K562 (cell line): ENCODE results near the gene PPP1CB. TPM values are rescaled to one million over a fixed set of nuclear protein-coding genes. Genes with fewer than 3 reads are reported as not detected.

Source experiments
- ATAC-seq: fragments of 200-7000 bp; cut with Tn5 transposase; 3 replicates; pipeline ENCODE4 v1.9.1; 2020; ENCODE audit warnings: moderate library complexity
- BruUV-seq: library from RNA; stranded (reverse); fragments of 400-500 nt; replicated peaks from 2 replicates; lab custom pipeline; 2021; lab: Mats Ljungman, UMichigan
- CTCF ChIA-PET: fragments of 300-600 bp; formaldehyde crosslinking; extraction: SDS; loops from one replicate; lab custom pipeline; 2021; ENCODE audit warnings: low intra/inter-chr PET ratio; lab: Yijun Ruan, JAX
- POLR2A ChIA-PET: fragments of 300-600, 350-650 bp; sonication (Branson Sonifier 250); formaldehyde crosslinking; extraction: SDS; loops from one replicate; lab custom pipeline; 2021; ENCODE audit warnings: antibody characterized with exemption, inconsistent platforms; lab: Yijun Ruan, JAX
- DNase-seq, 4 experiments: peaks; one replicate each; pipeline versions ENCODE4 v3.0.0 to v3.0.0-alpha.2; 2011 to 2018; ENCODE audit warnings: low spot score in 3 of 4, mixed read lengths in 3 of 4; ENCODE audit errors: extremely low read depth in 1 of 4
- FAIRE-seq: peaks from 2 replicates; lab custom pipeline; 2011; peaks lifted over from hg19 to GRCh38; lab: Jason Lieb, UNC
- H2AFZ ChIP-seq: 2 replicates; pipeline ENCODE4 v1.6.0; 2011; ENCODE audit warnings: low read depth, low read length, control low read depth, inconsistent platforms
- H3K27ac ChIP-seq: fragments of 200-600 bp; 3 replicates; pipeline ENCODE4 v1.8.0; 2011; ENCODE audit warnings: low read depth, mild to moderate bottlenecking, control low read depth, inconsistent platforms, low read length, moderate library complexity, mixed read lengths; ENCODE audit errors: extremely low read depth
- H3K27me3 ChIP-seq, 2 experiments: fragments of 300-600 bp in 1 of 2; 2 replicates in 1 of 2; 3 replicates in 1 of 2; pipeline versions ENCODE4 v1.6.0 to v1.8.0; 2011; ENCODE audit warnings: inconsistent platforms in 2 of 2, low read length in 2 of 2, mild to moderate bottlenecking in 1 of 2, mixed read lengths in 1 of 2, moderate library complexity in 1 of 2; ENCODE audit not compliant: control insufficient read depth in 2 of 2, insufficient read depth in 2 of 2
- H3K36me3 ChIP-seq: fragments of 300-600 bp; 3 replicates; pipeline ENCODE4 v1.8.0; 2011; ENCODE audit warnings: mild to moderate bottlenecking, low read length, inconsistent platforms; ENCODE audit not compliant: control insufficient read depth, insufficient read depth
- H3K4me1 ChIP-seq, 2 experiments: fragments of 200-600 bp in 1 of 2; replicated peaks in 1 of 2; 2 replicates in 1 of 2; 3 replicates in 1 of 2; pipeline versions ENCODE4 v1.5.1 to v1.8.0; 2011; ENCODE audit warnings: inconsistent platforms in 2 of 2, low read length in 2 of 2, mild to moderate bottlenecking in 1 of 2, mixed read lengths in 1 of 2, moderate library complexity in 1 of 2; ENCODE audit not compliant: control insufficient read depth in 2 of 2, insufficient read depth in 2 of 2
- H3K4me2 ChIP-seq: 2 replicates; pipeline ENCODE4 v1.6.1; 2011; ENCODE audit warnings: low read length, control low read depth, inconsistent platforms, mixed read lengths; ENCODE audit not compliant: insufficient read depth
- H3K4me3 ChIP-seq: fragments of 200-600 bp; sonication (generic), shearing (Covaris generic); 2 replicates; pipeline ENCODE4 v1.5.1; 2016; ENCODE audit warnings: control low read depth, inconsistent platforms
- H3K79me2 ChIP-seq: fragments of 200-600 bp; 3 replicates; pipeline ENCODE4 v1.8.0; 2011; ENCODE audit warnings: low read length, inconsistent platforms; ENCODE audit not compliant: control insufficient read depth, insufficient read depth
- H3K9ac ChIP-seq, 2 experiments: 2 replicates each; pipeline versions ENCODE4 v1.6.0 to v1.6.1; 2011; ENCODE audit warnings: low read depth in 2 of 2, low read length in 2 of 2, control low read depth in 1 of 2, inconsistent platforms in 1 of 2, mild to moderate bottlenecking in 1 of 2, mixed read lengths in 1 of 2; ENCODE audit not compliant: insufficient read depth in 1 of 2
- H3K9me1 ChIP-seq: one replicate; pipeline ENCODE4 v1.6.0; 2011; ENCODE audit warnings: inconsistent platforms, mild to moderate bottlenecking, low read length, moderate library complexity; ENCODE audit not compliant: control insufficient read depth, insufficient read depth
- H3K9me3 ChIP-seq: replicated peaks from 2 replicates; pipeline ENCODE4 v1.5.1; 2011; ENCODE audit warnings: low read depth, low read length, inconsistent platforms; ENCODE audit not compliant: control insufficient read depth, insufficient read depth
- H4K20me1 ChIP-seq: replicated peaks from 2 replicates; pipeline ENCODE4 v1.6.1; 2011; ENCODE audit warnings: low read length, inconsistent platforms, mixed read lengths; ENCODE audit not compliant: control insufficient read depth, insufficient read depth
- CEBPB ChIP-seq: fragments of 450-650 bp; IDR thresholded peaks from 2 replicates; pipeline ENCODE4 v1.6.1; 2016; ENCODE audit warnings: missing genetic modification characterization, missing compliant biosample characterization
- LEF1 ChIP-seq: fragments of 450-650 bp; IDR thresholded peaks from 2 replicates; pipeline ENCODE4 v1.6.1; 2016; ENCODE audit warnings: mild to moderate bottlenecking
- MEIS2 ChIP-seq: fragments of 450-650 bp; IDR thresholded peaks from 2 replicates; pipeline ENCODE4 v1.6.1; 2014; ENCODE audit warnings: mild to moderate bottlenecking; ENCODE audit not compliant: partially characterized antibody
- SMARCB1 ChIP-seq: IDR thresholded peaks from 2 replicates; pipeline ENCODE4 v1.6.1; 2011; ENCODE audit warnings: improper control_type of control experiment, low read depth; ENCODE audit not compliant: insufficient read length
- WGBS: fragments of 100-300 bp; shearing (Covaris generic); methylation state at CpG from one replicate; pipeline ENCODE4 v1.1.6; 2016; ENCODE audit warnings: low coverage, mixed read lengths; ENCODE audit not compliant: insufficient coverage; ENCODE audit errors: missing lambda C conversion rate; 5-methylcytosine and 5-hydroxymethylcytosine counted together
- in situ Hi-C: fragments of 300-500 bp; cut with MboI; formaldehyde crosslinking; loops from 4 replicates; pipeline ENCODE4 v1.15.0; 2018; ENCODE audit warnings: inconsistent platforms, mixed read lengths
- intact Hi-C: fragments of 100-400 bp; cut with micrococcal nuclease; formaldehyde crosslinking; loops from 2 replicates; pipeline ENCODE4 v1.14.2; 2022
- polyA plus RNA-seq, 8 experiments: library from polyadenylated mRNA; depleted of rRNA in 4 of 8; stranded (reverse) in 5 of 8; unstranded in 3 of 8; fragments of >200 nt; fragmentation: Nextera tagmentation in 2 of 8; fragmentation: Illumina TruSeq in 1 of 8; extraction: Ambion mirVana in 2 of 8; extraction: Trizol in 1 of 8; gene quantifications; 2 replicates each; pipeline versions ENCODE4 v1.2.1 to v1.2.3, GENCODE V29; 2011 to 2014; ENCODE audit warnings: inconsistent platforms in 1 of 8, missing spikeins in 1 of 8
- total RNA-seq, 7 experiments: library from RNA; depleted of rRNA in 6 of 7; stranded (reverse); fragments of >200 nt in 6 of 7; fragmentation: Illumina TruSeq in 2 of 7; extraction: Trizol in 2 of 7; gene quantifications; 2 replicates each; pipeline versions ENCODE4 v1.2.1 to v1.2.3, GENCODE V29; 2011 to 2021; ENCODE audit warnings: low replicate concordance in 1 of 7
- TF ChIP-seq, protein P1 (sequence below): fragments of 450-650 bp; IDR thresholded peaks from 2 replicates; pipeline ENCODE4 v1.6.1; 2016

PPP1CB gene
- total and polyA plus RNA-seq, 9 of the 15 experiments (the other 6 are each of a cell fraction or from before 2014, with no cell fraction given): 25.6 to 118 (median 58.9) TPM

DNA sequence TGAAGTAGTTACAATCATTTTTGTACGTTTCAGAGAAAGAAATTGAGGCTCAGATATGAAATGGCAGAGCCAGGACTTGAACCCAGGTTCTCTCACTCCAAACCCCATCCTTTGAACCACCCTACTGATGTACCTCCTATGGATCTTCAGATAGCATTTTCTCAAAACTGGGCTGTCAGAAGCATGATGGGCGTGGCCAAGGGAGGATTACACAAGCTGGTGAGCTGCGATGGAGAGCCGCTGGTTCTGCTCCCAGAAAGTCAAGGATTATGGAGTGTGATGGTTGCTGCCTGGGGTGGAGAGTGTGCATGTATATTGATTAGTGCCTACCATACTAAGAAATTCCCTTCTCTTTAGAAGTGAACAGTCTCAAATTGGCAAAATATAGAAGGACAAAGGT, 47.0 kb upstream of the PPP1CB start:
- WGBS: 5% methylated on average over 4 of the region's 4 CpGs
- no TSS peak for BruUV-seq
- CTCF ChIA-PET: interaction anchor here (0.7 kb wide), 1 partner anchor 986 kb away, joined by 3 read pairs; no protein-coding TSS in a partner anchor

More for the DNA sequence above, 47.0 kb upstream of the PPP1CB start:
- peak; percentile 75 for ATAC-seq
- Histone ChIP-seq H4K20me1 (no peaks in the 10 kb centered on the region), H3K9me3 (no peaks in the 10 kb centered on the region), H3K36me3 (no peaks in the 10 kb centered on the region), H3K4me1 (no peaks in the 10 kb centered on the region; a peak in 1 of 5 replicates), H3K27ac (no peak overlapping the region), H3K9me1 (no peaks in the 10 kb centered on the region), H3K9ac (no peak overlapping the region), H2AFZ (no peak overlapping the region), H3K27me3 (no peaks in the 10 kb centered on the region; a peak in 1 of 5 replicates), H3K4me2 (no peak overlapping the region), H3K4me3 (no peak overlapping the region), H3K79me2 (no peaks in the 10 kb centered on the region)
- POLR2A ChIA-PET: interaction anchor here (0.6 kb wide), 1 partner anchor 22 kb away, joined by 4 read pairs; no protein-coding TSS in a partner anchor
- TF ChIP-seq, protein P1, sequence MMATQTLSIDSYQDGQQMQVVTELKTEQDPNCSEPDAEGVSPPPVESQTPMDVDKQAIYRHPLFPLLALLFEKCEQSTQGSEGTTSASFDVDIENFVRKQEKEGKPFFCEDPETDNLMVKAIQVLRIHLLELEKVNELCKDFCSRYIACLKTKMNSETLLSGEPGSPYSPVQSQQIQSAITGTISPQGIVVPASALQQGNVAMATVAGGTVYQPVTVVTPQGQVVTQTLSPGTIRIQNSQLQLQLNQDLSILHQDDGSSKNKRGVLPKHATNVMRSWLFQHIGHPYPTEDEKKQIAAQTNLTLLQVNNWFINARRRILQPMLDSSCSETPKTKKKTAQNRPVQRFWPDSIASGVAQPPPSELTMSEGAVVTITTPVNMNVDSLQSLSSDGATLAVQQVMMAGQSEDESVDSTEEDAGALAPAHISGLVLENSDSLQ: peak; percentile 84
- TF ChIP-seq MEIS2: peak; percentile 15
- peak; percentile 60 for TF ChIP-seq CEBPB (tag)
- TF ChIP-seq LEF1: no peak
- no peak for TF ChIP-seq SMARCB1
- peak in 2 of 4 experiments; percentile 37 to 58 for DNase-seq
- peak; percentile 29 for FAIRE-seq
- intact Hi-C loops (no loop called here), in situ Hi-C loops (no loop called here)
